ENCODE data around the gene SPEM3.

- TF ChIP-seq YY1 (IDR thresholded peaks at IDR 0.05; ENCODE audit: low read depth) (no peak), RAD21 (IDR thresholded peaks at IDR 0.05; ENCODE audit: low read depth) (no peak), FOXM1 (IDR thresholded peaks at IDR 0.05; ENCODE audit: borderline replicate concordance, low read depth) (no peak), EP300 (IDR thresholded peaks at IDR 0.05; ENCODE audit: borderline replicate concordance) (no peak), ZBTB7A (IDR thresholded peaks at IDR 0.05; ENCODE audit: low read depth) (no peak), CEBPB (IDR thresholded peaks at IDR 0.05) (no peak), MAX (IDR thresholded peaks at IDR 0.05) (no peak), NFIC (IDR thresholded peaks at IDR 0.05) (peak; percentile 25), REST (IDR thresholded peaks at IDR 0.05; ENCODE audit: low read depth) (no peak)
These were observed 48.3 kb upstream of the SPEM3 start for GRCh38 chr17:7380321-7380720.
